ENCODE results near the gene ARHGEF33.

- no peak for TF ChIP-seq POLR2AphosphoS5 (IDR thresholded peaks at IDR 0.05; ENCODE audit: low read depth, low read length)
- no peak for TF ChIP-seq CTCF (IDR thresholded peaks at IDR 0.05)
Observed at GRCh38 chr2:38892819-38893218, 3.1 kb downstream of the ARHGEF33 start.
